Endothelial cell of umbilical vein (primary cell): ENCODE measurements around the gene ATG5. TPM values are rescaled to one million over a fixed set of nuclear protein-coding genes. Genes with fewer than 3 reads are reported as not detected.

Experiments used
- BruUV-seq: library from RNA; stranded (reverse); fragments of 400-500 nt; replicated peaks from 2 replicates; lab custom pipeline; 2021; lab: Mats Ljungman, UMichigan
- CTCF ChIA-PET: fragments of 300-600, 350-600 bp; sonication (Branson Sonifier 250); formaldehyde crosslinking; loops from one replicate; lab custom pipeline; 2021; ENCODE audit warnings: antibody characterized with exemption, inconsistent platforms; lab: Charles Lee
- POLR2A ChIA-PET: fragments of 300-600, 350-600 bp; sonication (Branson Sonifier 250); formaldehyde crosslinking; loops from one replicate; lab custom pipeline; 2021; ENCODE audit warnings: antibody characterized with exemption, inconsistent platforms; lab: Charles Lee
- DNase-seq: peaks from one replicate; pipeline ENCODE4 v3.0.0-alpha.2; 2011; ENCODE audit warnings: low read depth, low spot score
- FAIRE-seq: peaks from 2 replicates; lab custom pipeline; 2011; peaks lifted over from hg19 to GRCh38; lab: Jason Lieb, UNC
- H2AFZ ChIP-seq: 2 replicates; pipeline ENCODE4 v1.6.0; 2012; ENCODE audit warnings: low read depth, low read length, control low read depth, inconsistent platforms
- H3K27ac ChIP-seq: 2 replicates; pipeline ENCODE4 v1.5.1; 2011; ENCODE audit warnings: low read depth, mild to moderate bottlenecking, control low read depth, low read length, moderate library complexity; ENCODE audit not compliant: insufficient read depth
- H3K27me3 ChIP-seq, 2 experiments: 2 replicates each; pipeline versions ENCODE4 v1.6.0 to v1.6.1; 2011; ENCODE audit warnings: low read length in 2 of 2, mixed read lengths in 1 of 2; ENCODE audit not compliant: control insufficient read depth in 2 of 2, insufficient read depth in 2 of 2
- H3K36me3 ChIP-seq, 2 experiments: 2 replicates in 1 of 2; 3 replicates in 1 of 2; pipeline ENCODE4 v1.5.1; 2011; ENCODE audit warnings: low read length in 2 of 2, mild to moderate bottlenecking in 1 of 2, moderate library complexity in 1 of 2; ENCODE audit not compliant: control insufficient read depth in 2 of 2, insufficient read depth in 2 of 2; ENCODE audit errors: extremely low read depth in 1 of 2
- H3K4me1 ChIP-seq: 3 replicates; pipeline ENCODE4 v1.5.1; 2011; ENCODE audit warnings: mild to moderate bottlenecking, low read length; ENCODE audit not compliant: control insufficient read depth, insufficient read depth; ENCODE audit errors: extremely low read depth
- H3K4me2 ChIP-seq: 2 replicates; pipeline ENCODE4 v1.6.1; 2011; ENCODE audit warnings: low read length, control low read depth, mixed read lengths; ENCODE audit not compliant: insufficient read depth
- H3K4me3 ChIP-seq, 3 experiments: fragments of 200-600 bp in 1 of 3; sonication (generic), shearing (Covaris generic) in 1 of 3; replicated peaks in 1 of 3; 2 replicates each; pipeline ENCODE4 v1.5.1; 2011 to 2016; ENCODE audit warnings: control low read depth in 3 of 3, low read length in 3 of 3, mild to moderate bottlenecking in 2 of 3, inconsistent platforms in 1 of 3, low read depth in 1 of 3, moderate library complexity in 1 of 3; ENCODE audit not compliant: insufficient read depth in 1 of 3
- H3K79me2 ChIP-seq: 2 replicates; pipeline ENCODE4 v1.6.0; 2012; ENCODE audit warnings: low read length, inconsistent platforms; ENCODE audit not compliant: control insufficient read depth, insufficient read depth
- H3K9ac ChIP-seq: replicated peaks from 2 replicates; pipeline ENCODE3; 2011; ENCODE audit warnings: low read length, control low read depth; ENCODE audit not compliant: insufficient read depth; ENCODE audit errors: extremely low read depth
- H3K9me1 ChIP-seq: replicated peaks from 3 replicates; pipeline ENCODE4 v1.6.0; 2011; ENCODE audit warnings: mild to moderate bottlenecking, low read length; ENCODE audit not compliant: control insufficient read depth, insufficient read depth; ENCODE audit errors: extremely low read depth
- H3K9me3 ChIP-seq: replicated peaks from 2 replicates; pipeline ENCODE4 v1.5.1; 2012; ENCODE audit warnings: low read length, inconsistent platforms; ENCODE audit not compliant: control insufficient read depth, insufficient read depth
- H4K20me1 ChIP-seq: replicated peaks from 2 replicates; pipeline ENCODE3; 2011; ENCODE audit warnings: mild to moderate bottlenecking, low read length; ENCODE audit not compliant: control insufficient read depth, insufficient read depth; ENCODE audit errors: extremely low read depth
- EZH2 ChIP-seq: IDR thresholded peaks from 2 replicates; pipeline ENCODE4 v1.6.1; 2012; ENCODE audit warnings: borderline replicate concordance, low read depth, mild to moderate bottlenecking, moderate library complexity, low read length, inconsistent platforms; ENCODE audit not compliant: severe bottlenecking
- FOS ChIP-seq: IDR thresholded peaks from 2 replicates; pipeline ENCODE4 v1.6.1; 2011; ENCODE audit warnings: mild to moderate bottlenecking, low read length, moderate library complexity, borderline replicate concordance; ENCODE audit not compliant: insufficient read depth
- GATA2 ChIP-seq: IDR thresholded peaks from 2 replicates; pipeline ENCODE4 v1.7.0; 2011; ENCODE audit warnings: low read depth, mild to moderate bottlenecking, moderate library complexity, mixed read lengths, low read length; ENCODE audit not compliant: insufficient read length, insufficient read depth
- JUN ChIP-seq: IDR thresholded peaks from 2 replicates; pipeline ENCODE4 v1.6.1; 2011; ENCODE audit warnings: borderline replicate concordance, low read depth; ENCODE audit not compliant: insufficient read length, insufficient read depth
- MYC ChIP-seq: IDR thresholded peaks from one replicate; pipeline ENCODE4 v1.6.1; 2011; ENCODE audit warnings: mild to moderate bottlenecking, low read depth, low read length
- POLR2A ChIP-seq: IDR thresholded peaks from 2 replicates; pipeline ENCODE4 v1.6.1; 2012; ENCODE audit warnings: low read depth, mild to moderate bottlenecking, control low read depth, low read length
- POLR2AphosphoS5 ChIP-seq: IDR thresholded peaks from 2 replicates; pipeline ENCODE4 v1.6.1; 2012; ENCODE audit warnings: low read depth, mild to moderate bottlenecking, control low read depth, low read length, moderate library complexity; ENCODE audit not compliant: insufficient read depth
- dilution Hi-C: fragments of 300-500 bp; cut with MboI; formaldehyde crosslinking; loops from one replicate; pipeline ENCODE4 v1.15.0; 2019; ENCODE audit warnings: low sequenced_read_pairs; ENCODE audit not compliant: extremely low pct_ligation_motif_present
- intact Hi-C: fragments of 100-400 bp; cut with micrococcal nuclease; formaldehyde crosslinking; loops from one replicate; pipeline ENCODE4 v1.10.0; 2022
- polyA plus RNA-seq, 4 experiments: library from polyadenylated mRNA; depleted of rRNA in 3 of 4; stranded (reverse) in 3 of 4; unstranded in 1 of 4; fragments of >200 nt; gene quantifications; 2 replicates each; pipeline versions ENCODE4 v1.2.1 to v1.2.3, GENCODE V29; 2011 to 2012; ENCODE audit warnings: missing spikeins in 1 of 4
- total RNA-seq: library from RNA; stranded (reverse); gene quantifications from 2 replicates; pipeline ENCODE4 v1.2.3, GENCODE V29; 2021
- TF ChIP-seq, protein P1 (sequence below), 2 donors: IDR thresholded peaks; 1 replicate in 1 of 2; 2 replicates in 1 of 2; pipeline ENCODE4 v1.5.1; 2011; ENCODE audit warnings: low read length in 2 of 2, mild to moderate bottlenecking in 2 of 2, moderate library complexity in 2 of 2, control low read depth in 1 of 2, inconsistent platforms in 1 of 2, low read depth in 1 of 2; ENCODE audit not compliant: insufficient read depth in 1 of 2; ENCODE audit errors: extremely low read depth in 1 of 2
- TF ChIP-seq, protein P2 (sequence below): IDR thresholded peaks from 2 replicates; pipeline ENCODE4 v1.6.1; 2011; ENCODE audit not compliant: insufficient read depth, insufficient read length

Gene ATG5
- total and polyA plus RNA-seq, 2 donors (not counting 3 experiments of a cell fraction or from before 2014, with no cell fraction given), result 14.1 to 32.8 TPM

DNA sequence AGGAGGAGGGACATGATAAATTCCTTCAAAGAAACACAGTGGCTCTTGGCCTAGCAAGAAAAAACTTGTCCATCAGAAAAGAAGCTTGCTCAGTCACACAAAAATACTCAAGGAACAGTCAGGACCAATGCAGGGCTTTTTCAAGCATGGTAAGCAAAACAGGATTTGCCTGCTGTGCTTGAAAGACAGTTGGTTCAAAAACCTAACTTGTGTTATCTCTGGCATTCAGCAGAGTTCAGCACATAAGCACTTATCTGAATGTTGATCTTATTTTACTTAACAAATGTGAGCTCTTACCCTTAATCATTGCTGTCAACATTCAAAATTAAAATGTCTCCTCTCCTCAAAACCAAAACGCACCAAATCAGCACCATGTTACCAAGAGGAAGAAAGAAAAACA lies 38.3 kb downstream of the ATG5 start:
- no peaks in the 10 kb centered on the region for H3K4me1 ChIP-seq
- no peak for FAIRE-seq
- intact Hi-C loops (no loop called here), dilution Hi-C loops (no loop called here)
- H3K9me3 ChIP-seq, result no peaks in the 10 kb centered on the region
- H3K4me3 ChIP-seq, result no peak overlapping the region
- H3K9me1 ChIP-seq, result peaks cover 2% of the 10 kb centered on the region
- CTCF ChIA-PET, result interaction anchor here (0.6 to 1.5 kb wide), 4 partner anchors 14 to 511 kb away, joined by 3 read pairs; partner anchors contain the start of gene CRYBG1
- no peak overlapping the region for H3K4me2 ChIP-seq
- H3K9ac ChIP-seq, result no peak overlapping the region
- H3K27ac ChIP-seq, result no peak overlapping the region
- DNase-seq, result no peak
- H3K79me2 ChIP-seq, result peaks cover 34% of the 10 kb centered on the region
- H3K36me3 ChIP-seq, result peaks cover 0 to 1% of the 10 kb centered on the region in 2 experiments
- no peaks in the 10 kb centered on the region for H3K27me3 ChIP-seq
- POLR2A ChIA-PET, result interaction anchor here (1.5 kb wide), 1 partner anchor 12 kb away, joined by 3 read pairs; no protein-coding TSS in a partner anchor
- H2AFZ ChIP-seq, result no peak overlapping the region
- no peaks in the 10 kb centered on the region for H4K20me1 ChIP-seq
- BruUV-seq, result no TSS peak
- no peak for TF ChIP-seq FOS
- no peak for TF ChIP-seq EZH2
- no peak for TF ChIP-seq MYC
- no peak for TF ChIP-seq POLR2AphosphoS5
- TF ChIP-seq, protein P1, sequence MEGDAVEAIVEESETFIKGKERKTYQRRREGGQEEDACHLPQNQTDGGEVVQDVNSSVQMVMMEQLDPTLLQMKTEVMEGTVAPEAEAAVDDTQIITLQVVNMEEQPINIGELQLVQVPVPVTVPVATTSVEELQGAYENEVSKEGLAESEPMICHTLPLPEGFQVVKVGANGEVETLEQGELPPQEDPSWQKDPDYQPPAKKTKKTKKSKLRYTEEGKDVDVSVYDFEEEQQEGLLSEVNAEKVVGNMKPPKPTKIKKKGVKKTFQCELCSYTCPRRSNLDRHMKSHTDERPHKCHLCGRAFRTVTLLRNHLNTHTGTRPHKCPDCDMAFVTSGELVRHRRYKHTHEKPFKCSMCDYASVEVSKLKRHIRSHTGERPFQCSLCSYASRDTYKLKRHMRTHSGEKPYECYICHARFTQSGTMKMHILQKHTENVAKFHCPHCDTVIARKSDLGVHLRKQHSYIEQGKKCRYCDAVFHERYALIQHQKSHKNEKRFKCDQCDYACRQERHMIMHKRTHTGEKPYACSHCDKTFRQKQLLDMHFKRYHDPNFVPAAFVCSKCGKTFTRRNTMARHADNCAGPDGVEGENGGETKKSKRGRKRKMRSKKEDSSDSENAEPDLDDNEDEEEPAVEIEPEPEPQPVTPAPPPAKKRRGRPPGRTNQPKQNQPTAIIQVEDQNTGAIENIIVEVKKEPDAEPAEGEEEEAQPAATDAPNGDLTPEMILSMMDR (IDR thresholded peaks at IDR 0.05; ENCODE audit: extremely low read depth in 1 of 2, insufficient read depth in 1 of 2, low read depth in 1 of 2, low read length in 2 of 2), result no peak
- no peak for TF ChIP-seq JUN
- no peak for TF ChIP-seq POLR2A
- no peak for TF ChIP-seq GATA2
- TF ChIP-seq, protein P2, sequence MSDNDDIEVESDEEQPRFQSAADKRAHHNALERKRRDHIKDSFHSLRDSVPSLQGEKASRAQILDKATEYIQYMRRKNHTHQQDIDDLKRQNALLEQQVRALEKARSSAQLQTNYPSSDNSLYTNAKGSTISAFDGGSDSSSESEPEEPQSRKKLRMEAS, result no peak
